Ovary (tissue), 3 donors: ENCODE data around the gene YTHDF1.

ENCODE experiments used
- POLR2A ChIP-seq: fragments of 450-650 bp; IDR thresholded peaks from one replicate; pipeline ENCODE4 v1.6.1; 2017; ENCODE audit warnings: antibody characterized with exemption, mild to moderate bottlenecking, moderate library complexity
- TF ChIP-seq, protein P1 (sequence below), 3 donors: fragments of 450-650 bp in 2 of 3; fragments of 200-600 bp in 1 of 3; IDR thresholded peaks; one replicate each; pipeline versions ENCODE4 v1.5.1 to v1.8.0; 2016 to 2022; ENCODE audit warnings: antibody characterized with exemption in 3 of 3, mild to moderate bottlenecking in 1 of 3
- donor health status: DM: no; HTN: no; CAD: no.

- TF ChIP-seq, protein P1, sequence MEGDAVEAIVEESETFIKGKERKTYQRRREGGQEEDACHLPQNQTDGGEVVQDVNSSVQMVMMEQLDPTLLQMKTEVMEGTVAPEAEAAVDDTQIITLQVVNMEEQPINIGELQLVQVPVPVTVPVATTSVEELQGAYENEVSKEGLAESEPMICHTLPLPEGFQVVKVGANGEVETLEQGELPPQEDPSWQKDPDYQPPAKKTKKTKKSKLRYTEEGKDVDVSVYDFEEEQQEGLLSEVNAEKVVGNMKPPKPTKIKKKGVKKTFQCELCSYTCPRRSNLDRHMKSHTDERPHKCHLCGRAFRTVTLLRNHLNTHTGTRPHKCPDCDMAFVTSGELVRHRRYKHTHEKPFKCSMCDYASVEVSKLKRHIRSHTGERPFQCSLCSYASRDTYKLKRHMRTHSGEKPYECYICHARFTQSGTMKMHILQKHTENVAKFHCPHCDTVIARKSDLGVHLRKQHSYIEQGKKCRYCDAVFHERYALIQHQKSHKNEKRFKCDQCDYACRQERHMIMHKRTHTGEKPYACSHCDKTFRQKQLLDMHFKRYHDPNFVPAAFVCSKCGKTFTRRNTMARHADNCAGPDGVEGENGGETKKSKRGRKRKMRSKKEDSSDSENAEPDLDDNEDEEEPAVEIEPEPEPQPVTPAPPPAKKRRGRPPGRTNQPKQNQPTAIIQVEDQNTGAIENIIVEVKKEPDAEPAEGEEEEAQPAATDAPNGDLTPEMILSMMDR (IDR thresholded peaks at IDR 0.05): no peak
- TF ChIP-seq POLR2A: no peak
Measured at GRCh38 chr20:63202021-63202420, 13.9 kb downstream of the YTHDF1 start.
